Right atrium auricular region (tissue), 2 donors: ENCODE data around the gene KIAA0232. TPM values are rescaled to one million over a fixed set of nuclear protein-coding genes. Genes with fewer than 3 reads are reported as not detected.

ENCODE experiments used
- DNase-seq: peaks from one replicate; pipeline ENCODE4 v3.0.0-alpha.2; 2019; ENCODE audit warnings: low spot score
- H3K27ac ChIP-seq, 2 donors: fragments of 200-600 bp; sonication (generic); 1 replicate in 1 of 2; 2 replicates in 1 of 2; pipeline ENCODE4 v1.5.1; 2016 to 2019
- H3K27me3 ChIP-seq, 2 donors: fragments of 200-600 bp; sonication (generic); one replicate each; pipeline versions ENCODE4 v1.5.1 to v1.6.0; 2017 to 2019
- H3K36me3 ChIP-seq: fragments of 200-600 bp; sonication (generic); one replicate; pipeline ENCODE4 v1.5.1; 2016
- H3K4me1 ChIP-seq, 2 donors: fragments of 200-600 bp; sonication (generic); one replicate each; pipeline versions ENCODE4 v1.5.1 to v1.6.0; 2017 to 2019
- H3K4me3 ChIP-seq, 2 donors: fragments of 200-600 bp; sonication (generic); 1 replicate in 1 of 2; 2 replicates in 1 of 2; pipeline ENCODE4 v1.5.1; 2017 to 2019; ENCODE audit warnings: mild to moderate bottlenecking in 1 of 2, moderate library complexity in 1 of 2
- H3K9me3 ChIP-seq, 2 donors: fragments of 200-600 bp; sonication (generic); one replicate each; pipeline ENCODE4 v1.5.1; 2019
- CTCF ChIP-seq, 2 donors: fragments of 200-600 bp; sonication (generic); IDR thresholded peaks; one replicate each; pipeline ENCODE4 v1.5.1; 2019; ENCODE audit warnings: antibody characterized with exemption in 2 of 2
- total RNA-seq, 2 donors: library from RNA; depleted of rRNA; stranded (reverse); fragments of >200 nt; gene quantifications; one replicate each; pipeline ENCODE4 v1.1.0, GENCODE V29; 2016

The KIAA0232 gene
- total RNA-seq, 2 donors from 2014 or later: 47.5 to 69.4 TPM

DNA sequence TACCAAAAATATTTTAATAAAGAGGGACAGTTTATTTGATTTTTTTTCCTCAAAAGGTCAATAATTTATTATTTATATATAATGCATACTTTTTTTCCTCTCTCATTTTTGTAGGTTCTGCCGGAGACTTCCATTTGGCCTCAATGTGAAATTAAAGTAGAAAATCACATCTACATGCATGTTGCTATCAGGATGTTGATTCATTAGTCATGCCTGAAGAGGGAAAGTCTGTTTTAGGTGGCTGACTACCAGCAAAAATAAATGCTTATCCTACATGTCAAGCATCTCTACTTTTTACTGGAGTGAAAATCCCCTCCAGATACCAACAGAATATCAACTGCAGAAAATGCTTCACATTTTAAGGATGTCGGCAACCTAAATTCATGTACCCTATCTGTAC, 41.5 kb downstream of the KIAA0232 start:
- H3K27ac ChIP-seq: no peak overlapping the region

DNA sequence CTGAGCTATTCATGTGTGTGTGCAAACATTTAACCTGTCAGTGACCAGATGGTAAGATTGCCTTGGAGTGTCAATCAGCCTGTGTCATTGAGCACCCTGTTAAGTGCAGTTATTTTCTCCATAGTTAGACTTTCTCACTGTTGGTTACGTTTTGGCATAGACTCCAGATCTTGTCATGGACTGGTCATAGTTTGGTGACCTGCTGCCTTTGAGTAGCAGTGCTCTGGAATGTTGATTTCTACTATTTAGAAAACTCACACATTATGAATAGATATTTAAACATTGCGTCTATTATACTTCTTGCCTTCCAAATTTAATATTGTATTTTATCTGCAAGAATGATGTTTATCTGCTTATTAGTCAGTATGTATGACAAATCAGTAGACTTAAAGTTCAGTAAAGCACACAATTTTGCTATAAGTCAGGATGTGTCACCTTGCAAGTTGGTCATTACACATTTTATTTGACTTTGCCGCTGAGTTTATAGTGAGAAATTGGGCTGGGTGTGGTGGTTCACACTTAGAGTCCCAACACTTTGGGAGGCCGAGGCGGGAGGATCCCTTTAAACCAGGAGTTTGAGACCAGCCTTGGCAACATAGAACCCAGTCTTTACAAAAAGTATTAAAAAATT, 42.4 kb downstream of the KIAA0232 start:
- no peak for DNase-seq
- no peak overlapping the region for H3K27ac ChIP-seq

More for the DNA sequence above, 41.5 kb downstream of the KIAA0232 start:
- peaks cover 0 to 27% of the 10 kb centered on the region in 2 donors for H3K4me1 ChIP-seq
- TF ChIP-seq CTCF (IDR thresholded peaks at IDR 0.05): no peak
- H3K9me3 ChIP-seq: peaks cover 3 to 17% of the 10 kb centered on the region in 2 donors
- peaks cover 27% of the 10 kb centered on the region for H3K36me3 ChIP-seq
- no peak overlapping the region for H3K4me3 ChIP-seq
- no peak for DNase-seq
- H3K27me3 ChIP-seq: no peaks in the 10 kb centered on the region

DNA sequence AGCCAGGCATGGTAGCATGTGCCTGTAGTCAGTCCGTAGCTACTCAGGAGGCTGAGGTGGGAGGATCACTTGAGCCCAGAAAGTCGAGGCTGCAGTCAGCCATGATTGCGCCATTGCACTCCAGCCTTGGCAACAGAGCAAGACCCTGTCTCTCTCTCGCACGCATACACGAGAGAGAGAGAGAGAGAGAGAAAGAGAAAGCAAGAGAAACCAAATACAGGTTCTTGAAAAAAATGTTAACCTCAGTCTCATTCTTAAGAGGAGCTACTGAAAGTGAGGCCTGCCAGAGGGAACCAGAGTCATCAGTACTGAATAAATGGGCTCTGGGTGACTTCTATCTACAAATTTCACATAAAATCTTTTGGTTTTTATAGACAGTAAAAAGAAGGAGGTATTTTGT, 42.9 kb downstream of the KIAA0232 start:
- Histone ChIP-seq H3K4me3 (no peak overlapping the region), H3K27ac (no peak overlapping the region), H3K36me3 (peaks cover 27% of the 10 kb centered on the region)

More for the DNA sequence above, 42.4 kb downstream of the KIAA0232 start:
- H3K9me3 ChIP-seq: peaks cover 3 to 10% of the 10 kb centered on the region in 2 donors
- no peak for TF ChIP-seq CTCF (IDR thresholded peaks at IDR 0.05)
- peaks cover 27% of the 10 kb centered on the region for H3K36me3 ChIP-seq
- no peaks in the 10 kb centered on the region for H3K27me3 ChIP-seq
- peaks cover 0 to 34% of the 10 kb centered on the region in 2 donors for H3K4me1 ChIP-seq
- H3K4me3 ChIP-seq: no peak overlapping the region

DNA sequence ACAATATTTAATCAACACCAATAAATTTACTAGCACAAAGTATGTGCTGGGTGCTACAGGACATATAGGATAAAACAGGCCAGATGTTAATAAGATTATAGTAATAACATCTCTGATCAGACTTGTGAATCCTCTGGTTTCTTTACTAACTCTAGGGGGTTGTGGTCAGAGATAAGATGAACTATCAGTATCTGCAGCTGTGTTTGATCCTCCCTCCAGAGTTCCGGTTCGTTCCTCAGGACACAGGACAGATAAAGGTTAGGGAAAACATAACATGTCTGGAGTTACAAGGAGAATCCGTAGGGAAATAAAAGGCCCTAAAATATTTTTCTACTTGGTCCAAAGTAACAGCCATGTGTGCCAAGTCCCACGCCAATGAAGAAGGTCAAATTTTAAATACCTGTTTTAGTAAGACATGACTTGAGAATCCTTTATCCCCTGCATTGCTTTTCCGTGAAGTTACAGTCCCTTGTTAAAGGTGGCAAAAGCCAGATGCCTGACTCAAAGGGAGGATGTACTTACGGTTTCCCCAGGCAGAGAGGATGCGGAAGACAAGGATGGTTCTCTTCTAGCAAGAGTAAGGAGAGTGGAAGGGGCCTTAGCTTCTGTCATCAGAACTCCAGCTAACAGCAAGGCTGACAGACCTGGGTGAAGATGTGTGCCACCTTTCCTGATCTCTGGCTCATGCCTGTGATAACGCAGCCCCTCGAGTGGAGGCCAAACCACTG, 44.4 kb downstream of the KIAA0232 start:
- DNase-seq: no peak
- Histone ChIP-seq H3K4me1 (peaks cover 0 to 34% of the 10 kb centered on the region in 2 donors), H3K27me3 (no peaks in the 10 kb centered on the region), H3K36me3 (peaks cover 41% of the 10 kb centered on the region), H3K27ac (no peak overlapping the region), H3K9me3 (no peaks in the 10 kb centered on the region), H3K4me3 (no peak overlapping the region)
- TF ChIP-seq CTCF (IDR thresholded peaks at IDR 0.05): no peak

More for the DNA sequence above, 42.9 kb downstream of the KIAA0232 start:
- Histone ChIP-seq H3K9me3 (peaks cover 3 to 9% of the 10 kb centered on the region in 2 donors), H3K4me1 (peaks cover 0 to 34% of the 10 kb centered on the region in 2 donors), H3K27me3 (no peaks in the 10 kb centered on the region)
- no peak for TF ChIP-seq CTCF (IDR thresholded peaks at IDR 0.05)
- no peak for DNase-seq

DNA sequence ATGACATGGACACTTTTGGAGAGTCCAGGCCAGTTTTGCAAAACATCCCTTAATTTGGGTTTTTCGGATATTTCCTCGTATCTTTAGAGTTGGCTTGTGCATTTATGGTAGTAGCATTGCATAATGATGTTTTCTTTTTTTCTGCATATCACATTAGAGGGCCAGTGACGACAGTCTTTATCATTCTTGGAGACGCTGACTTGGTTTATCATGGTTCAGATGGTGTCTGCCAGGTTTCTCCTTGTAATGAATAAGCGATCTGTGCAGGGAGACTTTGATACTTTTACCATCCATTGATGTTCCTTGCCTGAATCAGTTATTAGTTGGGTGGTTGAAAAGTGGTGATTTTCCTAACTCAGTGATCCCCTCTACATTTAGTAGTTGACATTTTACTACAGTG, 46.6 kb downstream of the KIAA0232 start:
- no peaks in the 10 kb centered on the region for H3K27me3 ChIP-seq
- H3K9me3 ChIP-seq: no peaks in the 10 kb centered on the region
- H3K4me3 ChIP-seq: no peak overlapping the region
- TF ChIP-seq CTCF (IDR thresholded peaks at IDR 0.05): no peak
- H3K27ac ChIP-seq: peak overlapping the region in 1 of 2 donors; percentile 25
- peaks cover 50% of the 10 kb centered on the region for H3K36me3 ChIP-seq
- DNase-seq: no peak
- peaks cover 0 to 27% of the 10 kb centered on the region in 2 donors for H3K4me1 ChIP-seq
